PFSK-1 (cell line): ENCODE results near the gene NAA50.

ENCODE experiments used
- FOXP2 ChIP-seq: optimal IDR thresholded peaks from 2 replicates; pipeline ENCODE3; 2011; ENCODE audit warnings: borderline replicate concordance, control low read depth, inconsistent platforms; ENCODE audit not compliant: insufficient read depth; ENCODE audit errors: extremely low read length, extremely low read depth
- POLR2AphosphoS5 ChIP-seq: IDR thresholded peaks from 2 replicates; pipeline ENCODE4 v1.6.1; 2012; ENCODE audit warnings: low read depth, mild to moderate bottlenecking, control low read depth, low read length, moderate library complexity
- REST ChIP-seq, 2 experiments: IDR thresholded peaks; 2 replicates each; pipeline versions ENCODE4 v1.6.1 to v1.8.0; 2011 to 2012; ENCODE audit warnings: low read depth in 2 of 2, low read length in 2 of 2, control low read depth in 1 of 2, inconsistent platforms in 1 of 2, mild to moderate bottlenecking in 1 of 2, moderate library complexity in 1 of 2; ENCODE audit not compliant: insufficient read depth in 1 of 2
- SIN3A ChIP-seq: IDR thresholded peaks from 2 replicates; pipeline ENCODE4 v1.6.1; 2012; ENCODE audit warnings: mild to moderate bottlenecking, low read length, moderate library complexity, borderline replicate concordance; ENCODE audit not compliant: insufficient read depth
- TAF1 ChIP-seq: IDR thresholded peaks from 2 replicates; pipeline ENCODE4 v1.6.1; 2012; ENCODE audit warnings: low read length, control low read depth, borderline replicate concordance; ENCODE audit not compliant: insufficient read depth

NAA50 gene

GRCh38 chr3:113712129-113712528 is 33.9 kb downstream of the NAA50 start:
- TF ChIP-seq POLR2AphosphoS5 (no peak), REST (IDR thresholded peaks at IDR 0.05; ENCODE audit: insufficient read depth in 1 of 2, low read depth in 2 of 2, low read length in 2 of 2) (no peak), TAF1 (no peak), SIN3A (no peak), FOXP2 (no peak)

- TF ChIP-seq REST (IDR thresholded peaks at IDR 0.05; ENCODE audit: insufficient read depth in 1 of 2, low read depth in 2 of 2, low read length in 2 of 2) (no peak), FOXP2 (no peak), SIN3A (no peak)
These were observed 38.2 kb downstream of the NAA50 start for GRCh38 chr3:113707835-113708234.

- TF ChIP-seq TAF1 (no peak), REST (IDR thresholded peaks at IDR 0.05; ENCODE audit: insufficient read depth in 1 of 2, low read depth in 2 of 2, low read length in 2 of 2) (no peak), FOXP2 (no peak), POLR2AphosphoS5 (no peak), SIN3A (no peak)
These were observed 47.1 kb downstream of the NAA50 start for GRCh38 chr3:113698956-113699355.

- TF ChIP-seq POLR2AphosphoS5 (no peak), FOXP2 (no peak)
These were observed 47.8 kb downstream of the NAA50 start for GRCh38 chr3:113698213-113698742.

GRCh38 chr3:113697500-113698090 is 48.5 kb downstream of the NAA50 start:
- no peak for TF ChIP-seq REST (IDR thresholded peaks at IDR 0.05; ENCODE audit: insufficient read depth in 1 of 2, low read depth in 2 of 2, low read length in 2 of 2)
- no peak for TF ChIP-seq POLR2AphosphoS5
- TF ChIP-seq TAF1, result no peak
- no peak for TF ChIP-seq FOXP2
- TF ChIP-seq SIN3A, result no peak
